ENCODE data around the gene PSTK.

Gene PSTK, protein sequence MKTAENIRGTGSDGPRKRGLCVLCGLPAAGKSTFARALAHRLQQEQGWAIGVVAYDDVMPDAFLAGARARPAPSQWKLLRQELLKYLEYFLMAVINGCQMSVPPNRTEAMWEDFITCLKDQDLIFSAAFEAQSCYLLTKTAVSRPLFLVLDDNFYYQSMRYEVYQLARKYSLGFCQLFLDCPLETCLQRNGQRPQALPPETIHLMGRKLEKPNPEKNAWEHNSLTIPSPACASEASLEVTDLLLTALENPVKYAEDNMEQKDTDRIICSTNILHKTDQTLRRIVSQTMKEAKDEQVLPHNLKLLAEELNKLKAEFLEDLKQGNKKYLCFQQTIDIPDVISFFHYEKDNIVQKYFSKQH

DNA sequence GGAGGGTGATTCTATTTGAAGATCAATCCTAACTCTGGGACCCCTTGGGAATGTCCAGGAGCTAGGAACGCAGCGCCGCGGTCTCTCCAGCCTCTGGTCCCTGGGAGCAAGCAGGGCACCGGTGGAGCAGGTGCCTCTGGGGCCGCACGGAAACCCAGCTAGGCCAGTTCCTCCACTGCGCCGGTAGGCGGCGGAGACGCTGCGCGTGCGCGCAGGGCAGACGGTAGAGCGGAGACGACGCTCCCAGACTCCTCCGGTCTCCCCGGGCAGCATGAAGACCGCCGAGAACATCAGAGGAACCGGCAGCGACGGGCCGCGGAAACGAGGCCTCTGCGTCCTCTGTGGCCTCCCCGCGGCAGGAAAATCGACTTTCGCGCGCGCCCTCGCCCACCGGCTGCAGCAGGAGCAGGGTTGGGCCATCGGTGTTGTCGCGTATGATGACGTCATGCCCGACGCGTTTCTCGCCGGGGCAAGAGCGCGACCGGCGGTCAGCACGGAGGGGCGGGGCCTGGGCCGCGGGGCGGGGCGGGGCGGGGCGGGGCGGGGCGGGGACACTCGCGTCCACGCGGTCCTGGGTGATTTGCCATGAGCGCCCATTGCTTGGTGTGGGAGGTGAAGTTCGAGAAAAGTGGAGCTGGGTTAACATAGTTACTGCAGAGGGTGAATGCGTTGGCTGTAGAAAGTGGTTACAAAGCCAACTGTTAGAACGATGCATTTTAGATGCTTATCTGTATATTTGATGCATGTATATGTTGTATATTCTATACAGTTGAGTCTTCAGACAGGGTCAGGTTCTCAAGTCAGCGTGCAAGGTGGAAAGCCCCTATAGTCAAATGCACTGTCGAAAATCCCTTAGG is at the start of gene PSTK:
Gene PSTK (plus strand): TSS at position 193 of the 857 bp plus-strand sequence. CDS start 79 bp downstream, at position 272.
- DNase-seq: peak; percentile 89

DNA sequence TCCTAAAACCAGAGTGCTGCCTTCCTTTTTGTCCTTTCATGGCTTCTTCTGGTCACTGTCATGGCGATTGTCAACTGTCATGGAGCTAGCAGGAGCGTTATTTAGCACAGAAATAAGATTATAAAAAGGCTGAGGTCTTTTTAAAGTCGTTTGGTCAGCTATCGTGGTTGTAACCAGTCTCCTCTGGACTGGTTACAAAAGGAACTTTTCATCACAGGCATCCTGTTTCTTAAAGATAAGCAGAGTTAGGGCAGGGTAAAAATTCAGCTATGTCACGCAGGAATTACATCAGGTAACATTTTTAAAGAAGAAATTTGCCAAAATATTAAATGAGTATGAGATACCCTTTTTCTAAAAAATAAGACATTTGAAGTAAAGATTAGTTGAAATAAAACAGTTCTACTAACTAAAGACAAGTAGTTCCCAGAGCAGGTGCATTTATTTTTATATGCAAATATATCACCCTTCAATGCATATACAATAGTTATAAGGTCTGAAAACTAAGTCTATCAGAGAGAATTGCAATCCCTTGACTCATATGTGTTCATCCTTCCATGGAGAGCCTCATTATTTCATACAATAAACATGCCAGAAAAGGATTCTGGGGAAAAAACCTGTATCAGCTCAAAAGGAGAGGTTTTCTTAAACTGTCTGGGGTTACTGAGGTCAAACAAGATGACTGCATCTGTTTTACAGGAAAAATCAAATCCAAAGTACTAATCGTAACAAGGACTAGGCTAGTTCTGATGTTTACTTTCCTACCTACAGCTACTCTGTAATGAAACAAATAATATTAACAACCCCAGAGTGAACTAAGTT is 48.9 kb upstream of the PSTK start:
- no peak for DNase-seq

DNA sequence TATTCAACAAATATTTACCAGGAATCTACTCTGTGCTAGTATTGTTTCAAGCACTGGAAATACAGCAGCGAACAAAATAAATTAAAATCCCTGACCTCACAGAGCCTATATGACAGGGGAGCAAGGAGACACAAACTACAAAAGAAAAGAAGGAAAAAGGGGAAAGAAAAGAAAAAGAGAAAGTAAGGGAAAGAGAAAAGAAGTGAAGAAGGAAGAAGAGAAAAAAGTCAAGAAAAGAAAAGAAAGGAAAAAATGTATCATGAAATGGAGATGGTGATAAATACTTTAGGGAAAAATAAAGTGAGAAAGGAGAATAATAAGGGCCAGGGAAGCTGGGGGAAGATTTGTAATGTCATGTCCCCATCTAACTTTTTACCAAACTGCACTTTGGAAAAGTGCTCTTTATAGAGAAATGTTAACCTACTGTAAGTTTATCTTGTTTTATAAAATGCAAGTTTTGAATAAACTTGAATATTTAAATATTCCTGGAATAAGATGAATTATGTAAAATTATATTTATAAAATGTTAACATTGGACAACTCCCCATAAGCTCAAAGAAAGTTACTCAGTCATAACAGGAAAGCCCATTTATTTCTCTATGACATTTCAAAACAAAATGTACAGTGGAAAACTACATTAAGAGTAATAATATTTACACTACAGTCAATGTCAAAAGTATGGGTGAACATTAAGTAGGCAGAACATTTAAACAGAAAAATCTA is 40.9 kb upstream of the PSTK start:
- DNase-seq: no peak

- DNase-seq: no peak
These were observed 40.2 kb upstream of the PSTK start for GRCh38 chr10:122939856-122940543.

DNA sequence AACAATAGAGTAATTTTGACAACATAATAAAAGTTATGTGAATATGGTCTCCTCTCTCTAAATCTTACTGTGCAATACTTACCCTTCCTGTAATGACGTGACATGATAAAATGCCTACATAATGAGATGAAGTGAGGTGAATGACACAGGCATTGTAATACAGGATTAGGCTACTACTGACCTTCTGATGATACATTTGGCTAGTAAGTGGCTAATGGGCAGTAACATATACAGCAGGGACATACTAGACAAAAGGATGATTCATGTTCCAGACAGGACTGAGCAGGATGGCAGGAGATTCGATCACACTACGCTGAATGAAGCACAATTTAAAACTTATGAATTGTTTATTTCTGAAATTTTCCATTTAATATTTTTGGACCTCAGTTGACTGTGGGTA is 30.9 kb upstream of the PSTK start:
- DNase-seq: no peak

DNA sequence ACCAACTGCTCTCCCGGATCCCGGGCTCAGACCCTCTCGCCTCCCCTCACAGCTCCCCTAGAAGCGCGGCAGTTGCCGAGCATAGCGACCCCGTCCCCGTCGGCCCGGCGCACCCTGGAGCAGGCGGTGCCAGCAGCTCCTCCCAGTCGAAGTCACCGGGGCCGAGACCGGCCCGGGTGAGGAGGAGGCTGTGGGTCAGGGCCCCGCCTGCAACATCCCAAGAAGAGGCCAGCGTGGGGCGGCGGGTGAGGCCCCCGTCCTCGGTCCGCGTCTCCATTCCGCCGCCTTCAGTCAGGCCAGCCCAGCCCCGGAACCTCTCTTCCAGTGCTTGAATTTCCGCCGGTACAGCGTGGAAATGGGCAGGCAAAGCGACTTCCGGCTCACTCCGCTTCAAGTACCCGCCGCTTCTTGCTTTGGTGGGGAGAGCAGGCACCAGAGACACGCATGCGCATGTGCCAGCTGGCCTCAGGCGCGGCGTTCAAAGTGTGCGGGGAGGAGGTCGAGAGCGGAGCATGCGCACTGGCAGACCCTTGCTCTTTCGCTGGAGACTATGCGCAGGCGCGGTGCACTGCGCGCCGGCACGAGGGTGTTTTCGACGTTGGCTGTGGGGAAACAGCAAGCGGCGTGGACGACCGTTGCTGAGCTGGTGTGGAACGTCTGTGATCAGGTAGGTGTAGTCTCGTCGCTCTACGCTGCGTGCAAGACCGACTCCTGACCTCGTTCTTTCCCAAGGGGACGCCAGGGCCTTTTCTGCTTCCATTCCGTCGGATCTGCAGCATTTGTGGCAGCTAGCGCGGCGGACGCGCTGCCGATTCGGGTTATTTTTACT is 26.1 kb upstream of the PSTK start, which contains the start of gene C10orf88:
Gene C10orf88 (minus strand): TSS at position 326 of the 829 bp plus-strand sequence. CDS start 49 bp downstream, at position 277.
- DNase-seq: peak; percentile 96

DNA sequence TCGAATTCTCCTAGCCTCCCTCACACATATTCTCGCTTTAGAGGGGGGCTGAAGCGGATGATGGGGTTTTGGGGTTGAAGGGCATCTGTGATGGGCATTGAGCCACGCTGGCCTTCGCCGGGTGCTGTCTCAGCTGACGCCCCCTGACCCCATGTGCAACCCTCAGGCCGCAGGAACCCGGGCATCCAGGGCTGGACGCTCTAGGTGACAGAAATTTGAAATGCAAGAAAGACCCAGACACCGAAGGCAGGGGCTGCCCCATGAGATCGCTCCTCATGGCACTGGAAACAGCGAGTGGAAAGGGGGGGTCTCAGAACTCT is 25.5 kb upstream of the PSTK start:
- peak; percentile 32 for DNase-seq

DNA sequence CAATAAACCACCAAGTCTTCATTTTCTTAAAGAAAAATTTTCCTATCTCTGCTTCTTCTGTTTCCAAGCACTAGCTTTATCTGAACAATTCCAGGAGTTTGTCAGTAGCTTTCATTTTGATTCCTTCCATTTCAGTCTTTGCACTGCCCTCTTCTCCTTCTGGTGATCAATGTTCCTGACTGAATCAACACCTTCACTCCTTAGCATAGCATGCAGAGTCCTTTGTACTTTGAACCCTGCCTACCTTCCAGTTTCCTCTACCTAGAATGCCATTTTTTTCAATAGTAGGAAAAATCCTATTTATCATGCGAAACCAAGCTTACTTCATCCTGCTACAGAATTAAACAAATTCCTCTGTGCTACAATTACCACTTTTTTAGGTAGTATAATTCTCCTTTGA is 24.3 kb upstream of the PSTK start:
- DNase-seq: no peak

DNA sequence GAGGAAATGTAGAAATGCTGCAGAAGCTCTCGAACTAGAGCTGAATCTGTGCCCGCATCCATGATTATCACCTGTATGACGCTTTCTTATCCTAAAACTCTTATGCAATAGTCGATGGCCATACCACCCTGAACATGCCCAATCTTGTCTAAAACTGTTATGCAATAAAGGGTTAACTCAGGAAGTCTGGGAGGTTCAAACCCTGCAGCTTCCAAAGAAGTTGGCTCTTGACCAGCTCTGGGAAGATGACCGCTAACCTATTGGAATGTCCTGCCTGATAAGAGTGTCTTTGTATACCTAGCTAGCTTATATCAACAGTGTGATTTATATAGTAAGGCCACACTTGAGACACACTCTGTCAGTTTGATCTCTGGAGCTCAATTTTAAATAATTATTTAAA is 22.7 kb upstream of the PSTK start:
- DNase-seq: no peak

DNA sequence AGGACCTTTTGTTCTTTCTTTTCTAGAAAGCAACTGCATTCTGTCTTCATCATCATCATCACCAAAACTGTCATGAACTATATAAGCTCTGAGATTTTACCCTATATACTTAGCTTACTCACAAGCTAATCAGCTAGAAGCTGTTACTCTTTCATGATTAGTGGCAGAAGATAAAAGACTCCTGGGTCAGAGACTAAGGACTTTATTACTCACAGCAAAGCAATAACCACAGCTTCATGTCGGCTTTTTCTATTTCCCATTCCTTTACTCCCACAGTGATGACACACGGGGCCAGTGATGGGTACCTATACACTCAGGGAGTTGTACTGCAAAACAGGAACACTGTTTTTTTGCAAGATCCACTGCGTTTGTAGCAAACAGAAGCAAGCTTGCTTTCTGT is 17.8 kb upstream of the PSTK start:
- DNase-seq: no peak

GRCh38 chr10:122966879-122967278 is 13.3 kb upstream of the PSTK start:
- no peak for DNase-seq

GRCh38 chr10:122968698-122969097 is 11.5 kb upstream of the PSTK start:
- DNase-seq: no peak

DNA sequence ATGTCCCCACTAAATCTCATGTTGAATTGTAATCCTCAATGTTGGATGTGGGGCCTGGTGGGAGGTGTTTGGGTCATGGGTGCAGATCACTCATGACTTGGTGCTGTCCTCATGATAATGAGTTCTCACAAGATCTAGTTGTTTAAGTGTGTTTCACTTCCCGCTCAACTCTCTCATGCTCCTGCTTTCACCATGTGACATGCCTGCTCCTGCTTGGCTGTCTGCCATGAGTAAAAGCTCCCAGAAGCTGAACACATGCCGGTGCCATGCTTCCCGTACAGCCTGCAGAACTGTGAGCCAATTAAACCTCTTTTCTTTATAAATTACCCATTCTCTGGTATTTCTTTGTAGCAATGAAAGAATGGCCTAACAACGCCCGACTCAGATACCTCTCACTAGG is 6.2 kb upstream of the PSTK start:
- DNase-seq: no peak

DNA sequence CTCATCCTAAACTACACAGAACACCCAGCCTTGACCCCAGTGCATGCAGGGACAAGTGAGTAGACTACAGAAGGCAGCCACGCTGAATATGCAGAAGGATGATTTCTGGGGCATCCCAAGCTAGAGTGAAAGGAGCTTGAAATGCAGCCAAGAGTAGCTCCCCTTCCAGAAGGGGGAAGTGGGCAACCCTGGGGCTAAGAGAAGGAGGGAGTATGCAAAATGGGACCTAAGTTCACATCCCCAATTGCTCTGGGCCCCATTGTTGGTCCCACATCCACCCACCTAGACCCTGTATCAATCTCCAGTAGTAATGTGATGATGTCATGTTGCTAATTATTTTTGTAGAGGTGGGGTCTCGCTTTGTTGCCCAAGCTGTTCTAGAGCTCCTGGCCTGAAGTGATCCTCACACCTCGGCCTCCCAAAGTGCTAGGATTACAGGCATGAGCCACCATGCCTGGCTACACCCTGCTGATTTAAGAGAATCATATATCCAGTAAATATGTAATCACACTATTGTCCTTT is 5.6 kb upstream of the PSTK start:
- DNase-seq: no peak

DNA sequence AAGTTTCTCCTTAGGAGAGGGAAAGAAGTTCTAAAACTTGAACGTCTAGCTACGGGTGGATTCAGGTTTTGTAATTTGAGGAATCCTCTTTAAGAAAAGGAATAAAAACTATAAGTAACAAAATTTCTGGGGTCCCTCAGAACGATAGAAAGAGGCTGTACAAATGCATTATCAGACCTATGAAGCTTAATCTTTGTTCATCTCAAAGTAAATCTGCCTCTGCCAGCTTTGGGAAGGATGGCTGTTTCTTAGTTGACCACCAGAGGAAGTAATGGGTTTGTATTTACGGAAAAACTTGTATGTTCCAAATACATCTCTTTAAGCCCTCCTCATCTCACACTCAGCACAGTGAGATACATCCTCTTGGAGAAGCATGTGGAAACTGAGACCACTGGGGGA is 864 bp downstream of the PSTK start:
- DNase-seq: no peak

DNA sequence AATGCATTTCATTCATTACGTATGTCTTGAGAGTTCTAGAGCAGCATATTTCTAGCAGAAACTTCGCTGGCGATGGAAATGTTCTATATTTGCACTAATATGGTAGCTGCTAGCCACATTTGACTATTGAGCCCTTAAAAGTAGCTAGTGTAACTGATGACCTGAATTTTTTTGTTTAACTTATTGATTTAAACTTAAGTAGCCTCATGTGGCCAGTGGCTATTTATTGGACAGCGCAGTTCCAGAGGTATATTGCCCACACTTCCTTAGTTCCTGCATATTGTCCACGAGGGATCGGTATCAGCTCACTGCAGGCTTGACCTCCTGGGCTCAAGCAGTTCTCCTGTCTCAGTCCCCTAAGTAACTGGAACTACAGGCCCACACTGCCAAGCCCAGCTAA is 3.7 kb downstream of the PSTK start:
- DNase-seq: no peak

DNA sequence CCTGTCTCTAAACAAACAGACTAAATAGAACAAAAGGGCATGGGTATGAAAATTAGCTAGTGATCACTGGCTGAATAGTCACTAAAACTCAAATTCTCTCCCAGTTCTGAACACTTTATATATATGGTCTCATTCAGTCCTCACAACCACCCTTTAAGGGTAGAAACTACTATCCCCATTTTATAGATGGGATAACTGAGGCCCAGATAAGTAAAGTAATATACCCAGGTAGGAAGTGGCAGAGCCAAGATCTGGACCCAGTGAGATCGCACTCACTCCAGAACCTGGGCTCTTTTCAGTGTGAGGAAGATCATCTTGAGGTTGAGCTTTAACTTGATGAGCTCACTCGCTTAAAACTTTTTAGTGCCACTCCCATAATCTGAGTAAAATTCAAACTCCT is 4.5 kb downstream of the PSTK start:
- DNase-seq: no peak

- no peak for DNase-seq
These were observed 6.1 kb downstream of the PSTK start for GRCh38 chr10:122986335-122986734.

DNA sequence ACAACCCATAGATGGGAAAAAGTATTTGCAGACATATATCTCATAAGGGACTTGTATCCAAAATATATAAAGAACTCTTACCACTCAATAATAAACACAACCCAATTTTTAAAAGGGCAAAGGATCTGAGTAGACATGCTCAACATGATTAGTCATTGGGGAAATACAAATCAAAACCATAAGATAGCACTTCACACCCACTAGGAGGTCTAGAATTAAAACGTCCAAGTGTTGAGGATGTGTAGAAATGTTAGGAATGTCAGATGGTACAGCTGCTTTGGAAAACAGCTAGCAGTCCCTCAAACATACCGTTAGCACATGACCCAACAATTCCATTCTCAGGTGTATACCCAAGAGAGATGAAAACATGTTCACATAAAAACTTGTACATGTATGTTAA is 8.3 kb downstream of the PSTK start:
- DNase-seq: no peak

DNA sequence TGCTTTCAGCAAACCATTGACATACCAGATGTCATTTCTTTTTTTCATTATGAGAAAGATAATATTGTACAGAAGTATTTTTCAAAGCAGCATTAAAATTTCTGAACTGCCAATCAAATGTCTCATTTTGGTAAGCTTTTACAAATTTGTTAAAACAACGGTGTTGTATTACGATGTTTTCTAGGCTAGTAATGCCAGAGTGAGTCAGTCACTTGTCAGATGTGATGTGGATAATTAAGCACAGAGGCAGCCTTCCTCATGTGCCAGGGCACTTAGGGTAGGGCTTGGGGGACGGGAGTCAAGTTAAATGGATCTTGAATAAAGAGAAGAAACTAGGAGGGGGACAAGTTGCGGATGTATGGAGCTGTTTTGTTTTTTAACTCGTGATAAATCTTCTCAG is 10.1 kb downstream of the PSTK start:
- DNase-seq: no peak

- DNase-seq: no peak
These were observed 11.9 kb downstream of the PSTK start for GRCh38 chr10:122992031-122992585.
